Hippocampal formation (tissue), 2 donors: ENCODE results near the gene ZDHHC11.
"Not testable (repeated sequence)": the region's sequence is repeated elsewhere in the genome, so short reads cannot be mapped to it uniquely, and the experiment has no call there.

ENCODE experiments used
- DNase-seq, 2 donors: peaks; one replicate each; lab custom pipeline; 2025; lab: John Stamatoyannopoulos, UW

The ZDHHC11 gene

DNA sequence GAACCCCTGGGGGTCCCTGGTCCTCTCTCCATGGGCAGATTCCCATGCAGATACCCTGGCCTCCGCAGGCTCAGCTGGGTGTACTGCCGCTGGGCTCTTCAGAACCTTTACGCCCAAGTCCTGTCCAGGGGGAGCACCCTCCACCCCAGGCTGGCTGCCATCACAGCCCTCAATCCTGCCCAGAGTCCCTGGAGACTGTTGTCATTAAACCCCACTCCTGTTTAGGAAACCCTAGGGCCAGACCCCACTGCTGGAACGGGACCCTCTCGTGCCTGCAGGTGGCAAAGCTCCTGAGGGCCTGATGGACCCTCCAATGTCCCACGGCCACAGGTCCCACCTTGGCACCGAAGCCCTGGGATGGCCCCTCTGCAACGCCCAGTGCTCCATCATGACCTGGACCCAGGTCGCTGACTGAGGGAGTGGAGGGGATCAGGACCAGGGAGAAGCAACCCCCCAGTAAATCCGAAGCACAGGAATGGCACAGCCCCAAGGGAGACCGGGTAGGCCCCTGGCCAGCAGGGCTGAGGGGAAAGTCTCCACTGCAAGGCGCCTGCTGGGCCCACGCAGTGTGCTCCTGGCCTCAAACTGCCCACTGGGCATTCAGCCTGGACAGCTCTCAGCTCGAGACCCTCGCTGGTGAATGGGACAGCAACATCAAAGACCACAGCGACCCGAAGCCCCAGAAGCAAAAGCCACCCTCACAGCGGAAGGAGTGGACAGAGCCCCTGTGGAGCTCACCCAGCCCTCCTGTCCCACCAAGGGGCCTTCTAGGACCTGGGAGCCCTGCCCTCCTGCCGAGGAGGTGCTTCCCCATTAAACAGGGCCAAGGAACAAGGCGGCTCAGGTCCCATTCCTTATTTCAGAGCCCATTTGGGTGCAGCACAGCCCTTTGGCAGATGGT is 74.6 kb downstream of the ZDHHC11 start:
- no peak for DNase-seq

DNA sequence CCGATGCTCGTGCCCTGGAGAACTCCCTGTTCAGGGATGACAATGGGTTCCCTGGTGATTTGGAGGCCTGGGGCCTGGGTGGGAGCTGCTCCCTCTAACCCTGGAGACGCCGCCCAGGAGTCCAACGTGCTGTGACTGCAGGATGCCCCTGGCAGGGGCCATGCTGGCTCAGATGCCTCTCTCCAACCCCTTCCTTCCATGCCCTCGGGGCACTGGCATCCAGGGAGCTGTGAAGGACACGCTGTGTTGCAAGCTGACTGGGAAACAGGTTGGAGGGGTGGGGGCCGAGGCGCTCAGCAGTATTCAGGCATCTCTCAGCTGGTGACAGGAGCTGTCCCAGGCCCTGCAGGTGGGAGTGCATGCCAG is 75.2 kb downstream of the ZDHHC11 start:
- not testable (repeated sequence) for DNase-seq

GRCh38 chr5:774854-775505 is 75.8 kb downstream of the ZDHHC11 start:
- DNase-seq: not testable (repeated sequence)

GRCh38 chr5:774304-774703 is 76.5 kb downstream of the ZDHHC11 start:
- not testable (repeated sequence) for DNase-seq

GRCh38 chr5:773517-774264 is 77.1 kb downstream of the ZDHHC11 start:
- DNase-seq: no peak

GRCh38 chr5:772931-773330 is 77.9 kb downstream of the ZDHHC11 start:
- not testable (repeated sequence) for DNase-seq

DNA sequence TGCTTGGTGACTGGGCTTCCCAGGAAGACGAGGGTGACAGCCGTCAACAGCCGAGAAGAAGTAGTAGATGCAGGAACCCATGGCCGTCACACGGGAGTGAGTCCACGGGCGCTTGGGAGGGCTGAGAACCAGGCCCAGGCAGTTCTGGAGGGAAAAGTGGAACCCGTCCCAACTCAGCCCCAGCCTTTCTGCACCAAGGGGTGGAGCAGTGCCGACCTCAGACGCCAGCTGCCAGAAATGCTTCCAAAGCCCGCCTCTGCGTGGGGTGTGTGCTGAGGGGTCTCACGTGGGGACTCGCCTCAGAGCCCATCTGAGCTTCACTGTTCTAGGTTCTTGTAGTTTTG is 78.3 kb downstream of the ZDHHC11 start:
- not testable (repeated sequence) for DNase-seq

DNA sequence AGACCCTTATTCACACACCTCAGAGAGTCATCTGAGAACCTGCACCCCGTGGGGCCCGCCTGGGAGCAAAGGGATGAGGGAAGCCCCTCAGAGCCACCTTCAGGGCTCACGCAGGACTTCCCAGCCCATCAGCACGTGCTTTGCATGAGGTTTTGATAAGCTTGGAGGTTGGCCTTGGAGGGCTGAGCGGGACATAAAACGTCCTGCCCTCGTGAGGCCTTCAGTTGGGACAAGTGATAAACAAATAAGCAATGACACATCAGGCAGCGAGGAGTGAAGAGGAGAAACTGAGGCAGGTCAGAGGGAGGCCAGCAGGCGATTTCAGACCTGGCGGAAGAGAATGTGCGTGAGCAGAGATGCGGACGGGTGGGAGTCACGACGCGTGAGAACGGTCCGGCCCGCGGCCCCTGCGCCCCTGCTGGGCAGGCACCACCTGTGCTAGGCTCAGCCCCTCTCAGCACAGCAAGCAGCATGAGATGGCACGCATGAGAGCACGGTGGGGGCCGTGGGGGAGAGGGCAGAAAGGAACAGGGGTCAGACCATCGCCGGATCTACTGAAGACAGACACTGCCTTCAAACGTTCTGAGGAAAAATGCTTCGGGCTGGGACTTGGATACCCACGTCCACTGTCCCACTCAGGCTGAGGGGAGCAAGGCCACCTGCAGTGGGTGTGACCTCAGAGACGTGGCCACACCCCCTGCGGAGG is 78.8 kb downstream of the ZDHHC11 start:
- not testable (repeated sequence) for DNase-seq

DNA sequence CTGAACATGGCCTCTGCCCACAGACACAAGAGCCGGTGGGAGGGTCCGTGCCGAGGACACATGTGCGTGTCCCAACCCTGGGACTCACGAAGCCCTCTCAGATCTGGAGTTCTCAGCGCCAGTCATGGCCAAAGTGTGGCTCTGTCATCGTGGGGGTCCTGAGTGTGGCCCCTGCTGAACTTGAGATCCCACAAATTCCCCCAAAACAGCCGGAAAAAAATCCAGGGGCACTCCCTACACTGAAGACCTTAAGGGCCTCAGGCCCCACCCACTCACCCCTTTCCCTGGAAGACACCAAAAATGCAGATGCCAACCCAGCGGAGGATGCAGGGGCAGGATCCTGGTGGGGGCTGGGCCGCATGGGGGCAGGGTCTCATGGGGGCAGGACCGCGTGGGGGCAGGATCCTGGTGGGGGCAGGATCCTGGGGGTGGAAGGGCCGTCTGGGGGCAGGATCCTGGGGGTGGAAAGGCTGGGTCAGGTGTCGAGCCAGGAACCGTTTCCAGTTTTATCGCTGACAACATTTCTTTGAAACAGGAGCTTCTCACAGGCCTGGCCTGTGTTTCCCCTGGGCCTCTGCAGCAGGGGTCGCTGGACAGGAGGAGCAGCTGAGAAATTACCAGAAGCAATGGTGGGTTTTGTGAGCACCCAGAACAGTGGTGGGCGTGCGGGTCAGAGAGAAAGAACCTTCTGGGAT is 79.6 kb downstream of the ZDHHC11 start:
- DNase-seq: not testable (repeated sequence)

GRCh38 chr5:770585-770984 is 80.2 kb downstream of the ZDHHC11 start:
- DNase-seq: not testable (repeated sequence)

DNA sequence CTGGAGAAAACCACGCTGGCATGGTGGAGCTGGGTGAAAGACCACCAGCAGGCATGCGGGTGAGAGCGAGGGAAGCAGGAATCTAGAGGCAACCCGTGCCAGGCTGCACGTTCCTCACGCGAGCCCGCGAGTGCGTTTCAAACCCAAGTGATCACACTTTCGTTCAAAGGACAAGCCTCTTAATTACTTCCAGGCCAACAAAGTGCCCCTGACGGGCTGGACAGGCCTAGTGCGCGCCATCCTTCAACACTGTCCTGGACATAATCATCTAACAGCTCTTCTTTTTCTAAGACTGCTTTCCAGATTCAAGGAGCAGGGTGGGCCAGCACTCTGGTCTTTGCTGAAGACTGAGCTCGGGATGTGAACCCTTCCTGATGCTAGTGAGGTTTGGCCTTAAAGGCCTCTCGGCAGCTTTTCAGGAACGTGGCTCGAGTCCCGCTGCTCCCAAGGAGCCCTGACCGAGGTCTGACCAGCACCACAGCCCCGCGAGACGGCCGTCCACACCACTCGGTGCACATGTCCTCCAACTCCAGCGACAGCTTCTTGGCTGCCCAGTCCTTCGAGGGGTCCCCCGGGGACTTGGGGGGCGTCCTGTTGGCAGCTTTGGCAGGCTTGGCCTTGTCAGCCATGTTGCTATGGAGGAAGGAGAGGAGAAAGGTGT is 81.2 kb downstream of the ZDHHC11 start:
- DNase-seq: not testable (repeated sequence)

DNA sequence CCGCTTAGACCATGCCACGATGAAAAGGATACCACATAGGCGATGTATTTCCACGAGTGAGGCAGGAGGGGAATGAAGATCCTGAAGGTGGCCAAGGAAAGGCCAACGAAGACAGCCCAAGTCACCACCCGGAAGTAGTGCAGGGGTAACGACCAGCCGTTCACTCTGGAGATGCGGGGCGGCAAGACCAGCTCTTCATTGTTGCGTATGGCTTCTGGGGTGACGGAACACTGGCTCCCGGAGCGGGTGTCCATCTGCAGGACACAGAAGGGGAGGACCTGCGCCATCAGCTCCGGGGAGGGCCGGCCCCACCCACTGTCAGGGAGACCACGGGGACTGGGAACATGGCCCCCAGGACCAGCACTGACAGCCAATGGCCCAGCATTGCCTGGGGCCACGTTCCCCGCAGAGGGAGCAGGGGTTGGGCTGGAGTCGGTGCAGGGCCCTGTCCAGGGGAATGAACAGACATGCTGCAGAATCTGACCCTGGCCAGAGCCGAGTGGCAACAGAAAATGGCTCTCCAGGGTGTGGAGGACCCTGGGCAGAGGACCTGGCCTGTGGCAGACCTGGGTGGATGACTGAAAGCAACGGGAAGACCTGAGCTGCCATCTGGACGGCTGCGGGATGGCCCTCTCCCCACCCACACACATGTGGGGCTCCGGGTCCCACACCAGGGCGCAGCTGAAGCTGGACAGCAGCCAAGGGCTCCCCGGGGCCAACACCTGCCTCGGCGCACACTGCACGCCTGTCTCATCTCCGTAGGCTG is 83.9 kb downstream of the ZDHHC11 start:
- no peak for DNase-seq

- no peak for DNase-seq
These were observed 84.7 kb downstream of the ZDHHC11 start for GRCh38 chr5:765948-766631.

- no peak for DNase-seq
These were observed 86.6 kb downstream of the ZDHHC11 start for GRCh38 chr5:763998-764781.

DNA sequence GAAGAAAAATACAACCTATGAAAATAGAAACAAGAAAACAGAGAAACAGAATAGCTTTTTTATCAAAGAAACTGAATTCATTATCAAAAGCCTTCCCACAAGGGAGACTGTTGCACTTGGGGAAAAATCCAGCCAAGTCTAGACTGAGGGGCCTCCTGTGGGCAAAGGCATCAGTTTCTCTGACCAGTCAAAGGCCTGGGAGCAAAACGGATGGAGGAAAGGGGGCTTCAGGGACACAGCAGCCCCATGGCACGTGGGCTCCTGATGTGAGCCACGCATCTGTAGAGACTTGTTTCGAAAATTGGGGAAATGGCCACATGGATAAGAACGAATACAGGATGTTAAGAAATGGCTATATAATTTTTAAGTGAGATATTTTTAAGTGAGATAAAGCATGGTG is 87.4 kb downstream of the ZDHHC11 start:
- no peak for DNase-seq

GRCh38 chr5:762996-763395 is 87.8 kb downstream of the ZDHHC11 start:
- not testable (repeated sequence) for DNase-seq

DNA sequence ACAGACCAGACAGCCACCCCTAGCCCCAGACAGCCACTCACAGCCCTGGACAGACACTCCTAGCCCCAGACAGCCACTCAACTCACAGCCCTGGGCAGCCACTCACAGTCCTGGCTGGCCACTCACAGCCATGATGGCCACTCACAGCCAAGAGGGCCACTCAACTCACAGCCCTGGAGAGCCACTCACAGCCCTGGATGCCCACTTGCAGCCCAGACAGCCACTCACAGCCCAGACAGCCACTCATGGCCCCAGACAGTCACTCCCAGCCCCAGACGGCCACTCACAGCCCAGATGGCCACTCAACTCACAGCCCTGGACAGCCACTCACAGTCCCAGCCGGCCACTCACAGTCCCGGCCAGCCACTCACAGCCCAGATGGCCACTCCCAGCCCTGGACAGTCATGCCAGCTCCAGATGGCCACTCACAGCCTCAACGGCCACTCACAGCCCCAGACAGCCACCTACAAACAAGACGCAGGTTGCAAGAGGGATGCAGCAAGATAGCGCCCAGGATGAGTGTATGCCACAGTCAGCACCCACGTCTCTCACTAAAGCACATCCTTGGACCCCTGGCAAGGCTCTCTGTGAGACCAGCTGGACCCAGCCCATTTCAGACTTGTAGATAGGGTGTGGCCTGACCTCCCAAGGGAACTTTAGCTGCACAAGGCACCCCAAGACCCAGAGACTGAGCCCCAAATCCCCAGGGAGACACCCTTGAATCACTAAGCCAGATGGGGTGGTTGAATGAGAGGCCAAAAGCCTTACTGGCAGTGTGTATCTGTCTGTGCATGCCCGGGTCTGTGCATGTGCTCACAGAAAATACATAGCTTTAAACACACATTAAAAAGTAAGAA is 88.7 kb downstream of the ZDHHC11 start:
- DNase-seq: peak in 1 of 2 donors; percentile 73
